Chondrocyte (in vitro differentiated cells): ENCODE data around the gene KCNMB4. TPM values are rescaled to one million over a fixed set of nuclear protein-coding genes. Genes with fewer than 3 reads are reported as not detected.

Experiments used
- DNase-seq: peaks from one replicate; pipeline ENCODE4 v3.0.0; 2021; ENCODE audit warnings: mixed read lengths, low spot score
- H3K27ac Mint-ChIP-seq: one replicate; pipeline ENCODE4 v1.8.0; 2021; ENCODE audit warnings: mild to moderate bottlenecking, moderate library complexity, mixed read lengths; ENCODE audit not compliant: unreplicated experiment
- H3K27me3 Mint-ChIP-seq: 2 replicates; pipeline ENCODE4 v1.8.0; 2021; ENCODE audit warnings: low read depth, mixed read lengths
- H3K36me3 Mint-ChIP-seq: 2 replicates; pipeline ENCODE4 v1.8.0; 2021; ENCODE audit warnings: low read depth, mixed read lengths
- H3K4me1 Mint-ChIP-seq: 2 replicates; pipeline ENCODE4 v1.8.0; 2021; ENCODE audit warnings: low read depth, mild to moderate bottlenecking, mixed read lengths
- H3K4me3 Mint-ChIP-seq: one replicate; pipeline ENCODE4 v1.8.0; 2021; ENCODE audit warnings: mild to moderate bottlenecking, moderate library complexity, mixed read lengths; ENCODE audit not compliant: unreplicated experiment
- H3K9me3 Mint-ChIP-seq: 2 replicates; pipeline ENCODE4 v1.8.0; 2021; ENCODE audit warnings: low read depth, mixed read lengths
- total RNA-seq: library from RNA; stranded (reverse); gene quantifications from 3 replicates; pipeline ENCODE4 v1.2.1, GENCODE V29; 2021
- TF ChIP-seq, protein P1 (sequence below): fragments of 200-600 bp; sonication (generic); IDR thresholded peaks from 2 replicates; pipeline ENCODE4 v1.5.0; 2021; ENCODE audit warnings: antibody characterized with exemption, mild to moderate bottlenecking, moderate library complexity

Gene KCNMB4
- total RNA-seq, 1 donor from 2014 or later, result 3.3 TPM

DNA sequence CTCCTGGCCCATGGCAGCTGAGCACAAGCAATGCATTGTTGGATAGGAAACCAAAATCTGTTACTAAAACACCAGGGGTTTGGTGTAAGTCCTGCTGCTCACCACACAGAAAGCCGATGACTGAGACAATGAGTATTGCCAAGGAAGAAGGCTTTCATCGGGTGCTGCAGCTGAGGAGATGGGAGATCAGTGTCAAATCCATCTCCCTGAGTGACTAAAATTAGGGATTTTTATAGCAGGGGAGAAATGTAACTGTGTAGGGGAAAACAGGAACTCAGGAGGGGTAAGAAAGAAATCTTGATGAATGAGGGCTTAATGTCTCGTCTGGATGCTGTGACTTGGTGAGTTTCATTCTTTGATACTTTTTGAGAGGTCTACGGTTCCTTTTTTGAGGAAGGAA is 97.9 kb downstream of the KCNMB4 start:
- no peak for DNase-seq
- peaks cover 4% of the 10 kb centered on the region for H3K36me3 Mint-ChIP-seq
- peaks cover 4% of the 10 kb centered on the region for H3K27me3 Mint-ChIP-seq
- peaks cover 13% of the 10 kb centered on the region for H3K9me3 Mint-ChIP-seq
- H3K27ac Mint-ChIP-seq, result no peak overlapping the region
- no peaks in the 10 kb centered on the region for H3K4me1 Mint-ChIP-seq
- no peak overlapping the region for H3K4me3 Mint-ChIP-seq
- TF ChIP-seq, protein P1, sequence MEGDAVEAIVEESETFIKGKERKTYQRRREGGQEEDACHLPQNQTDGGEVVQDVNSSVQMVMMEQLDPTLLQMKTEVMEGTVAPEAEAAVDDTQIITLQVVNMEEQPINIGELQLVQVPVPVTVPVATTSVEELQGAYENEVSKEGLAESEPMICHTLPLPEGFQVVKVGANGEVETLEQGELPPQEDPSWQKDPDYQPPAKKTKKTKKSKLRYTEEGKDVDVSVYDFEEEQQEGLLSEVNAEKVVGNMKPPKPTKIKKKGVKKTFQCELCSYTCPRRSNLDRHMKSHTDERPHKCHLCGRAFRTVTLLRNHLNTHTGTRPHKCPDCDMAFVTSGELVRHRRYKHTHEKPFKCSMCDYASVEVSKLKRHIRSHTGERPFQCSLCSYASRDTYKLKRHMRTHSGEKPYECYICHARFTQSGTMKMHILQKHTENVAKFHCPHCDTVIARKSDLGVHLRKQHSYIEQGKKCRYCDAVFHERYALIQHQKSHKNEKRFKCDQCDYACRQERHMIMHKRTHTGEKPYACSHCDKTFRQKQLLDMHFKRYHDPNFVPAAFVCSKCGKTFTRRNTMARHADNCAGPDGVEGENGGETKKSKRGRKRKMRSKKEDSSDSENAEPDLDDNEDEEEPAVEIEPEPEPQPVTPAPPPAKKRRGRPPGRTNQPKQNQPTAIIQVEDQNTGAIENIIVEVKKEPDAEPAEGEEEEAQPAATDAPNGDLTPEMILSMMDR, result no peak

DNA sequence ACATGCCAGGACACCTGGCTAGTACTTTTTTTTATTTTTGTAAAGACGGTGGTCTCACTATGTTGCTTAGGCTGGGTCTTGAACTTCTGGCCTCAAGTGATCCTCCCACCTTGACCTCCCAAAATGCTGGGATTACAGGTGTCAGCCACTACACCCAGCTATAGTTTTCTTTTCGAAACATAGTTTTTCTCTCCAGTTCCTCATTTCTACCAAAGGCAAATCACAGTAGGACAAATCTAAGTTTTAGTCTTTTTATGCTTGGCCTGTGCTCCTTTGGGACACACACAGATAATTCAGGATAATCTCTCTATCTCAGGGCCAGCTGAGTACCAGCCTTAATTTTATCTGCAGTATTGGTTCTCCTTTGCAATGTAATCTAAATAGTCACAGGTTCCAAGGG is 100.7 kb downstream of the KCNMB4 start:
- no peak for DNase-seq
- Mint-ChIP-seq H3K4me1 (no peaks in the 10 kb centered on the region), H3K27me3 (peaks cover 4% of the 10 kb centered on the region), H3K4me3 (no peak overlapping the region), H3K36me3 (peaks cover 4% of the 10 kb centered on the region), H3K27ac (no peak overlapping the region), H3K9me3 (peaks cover 13% of the 10 kb centered on the region)
- TF ChIP-seq, protein P1, result no peak

DNA sequence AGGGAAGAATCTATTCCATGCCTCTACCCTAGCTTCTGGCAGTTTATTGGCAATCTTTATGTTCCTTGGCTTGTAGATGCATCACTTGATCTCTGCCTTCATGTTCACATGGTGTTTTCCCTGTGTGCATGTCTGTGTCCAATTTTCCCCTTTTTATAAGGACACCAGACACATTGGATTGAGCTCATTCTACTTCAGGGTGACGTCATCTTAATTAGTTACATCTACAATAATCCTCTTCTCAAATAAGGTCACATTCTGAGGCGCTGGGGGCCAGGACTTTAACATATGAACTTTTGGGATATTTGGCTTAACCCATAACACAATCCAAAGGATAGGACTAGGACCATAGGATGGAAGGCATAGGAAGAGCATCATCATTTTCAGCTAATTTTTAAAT is 101.4 kb downstream of the KCNMB4 start:
- Mint-ChIP-seq H3K36me3 (peaks cover 4% of the 10 kb centered on the region), H3K4me1 (no peaks in the 10 kb centered on the region), H3K9me3 (peaks cover 13% of the 10 kb centered on the region), H3K27me3 (peaks cover 6% of the 10 kb centered on the region), H3K27ac (no peak overlapping the region), H3K4me3 (no peak overlapping the region)
- TF ChIP-seq, protein P1, result no peak
- DNase-seq, result no peak

DNA sequence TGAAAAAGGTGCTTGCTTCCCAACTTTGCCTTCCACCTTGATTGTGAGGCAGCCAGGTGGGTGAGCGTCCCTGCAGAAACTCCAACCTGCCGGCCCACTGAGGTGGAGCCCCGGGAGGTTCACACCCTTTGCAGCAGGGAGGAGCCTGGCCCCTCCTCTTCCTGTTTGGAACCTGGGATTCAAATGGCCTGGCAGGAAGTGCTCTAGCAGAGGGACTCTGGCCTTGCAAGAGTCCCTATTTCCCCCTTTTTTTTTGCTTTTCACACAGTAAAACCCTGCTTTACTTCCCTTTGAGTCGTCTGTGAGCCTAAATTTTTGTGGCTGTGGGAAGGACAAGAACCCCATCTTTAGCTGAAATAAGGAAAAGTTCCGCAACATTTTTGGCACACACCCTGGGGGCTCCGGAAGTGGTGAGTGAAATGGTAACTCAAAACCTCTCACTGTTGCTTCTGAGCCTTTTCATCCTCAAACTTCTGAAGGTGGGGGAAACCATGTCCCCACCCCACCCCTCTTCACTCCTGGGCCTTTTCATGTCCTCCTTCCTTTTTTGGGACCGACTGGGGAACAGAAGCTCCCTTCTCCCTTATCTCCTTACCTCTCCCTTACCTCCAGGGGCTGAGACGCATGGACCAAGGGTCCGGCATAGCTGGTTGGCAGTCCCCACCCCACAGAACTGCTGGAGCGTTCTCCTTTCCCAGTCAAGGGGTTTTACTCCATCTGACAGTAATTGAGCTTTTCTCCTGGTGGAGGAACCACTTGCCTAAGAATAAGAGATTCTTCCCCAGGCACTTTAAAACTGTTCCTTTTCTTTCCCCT is 102.0 kb downstream of the KCNMB4 start:
- Mint-ChIP-seq H3K27me3 (peaks cover 9% of the 10 kb centered on the region), H3K9me3 (peaks cover 13% of the 10 kb centered on the region), H3K27ac (no peak overlapping the region), H3K36me3 (peaks cover 4% of the 10 kb centered on the region), H3K4me1 (no peaks in the 10 kb centered on the region), H3K4me3 (no peak overlapping the region)
- no peak for DNase-seq
- TF ChIP-seq, protein P1, result no peak

DNA sequence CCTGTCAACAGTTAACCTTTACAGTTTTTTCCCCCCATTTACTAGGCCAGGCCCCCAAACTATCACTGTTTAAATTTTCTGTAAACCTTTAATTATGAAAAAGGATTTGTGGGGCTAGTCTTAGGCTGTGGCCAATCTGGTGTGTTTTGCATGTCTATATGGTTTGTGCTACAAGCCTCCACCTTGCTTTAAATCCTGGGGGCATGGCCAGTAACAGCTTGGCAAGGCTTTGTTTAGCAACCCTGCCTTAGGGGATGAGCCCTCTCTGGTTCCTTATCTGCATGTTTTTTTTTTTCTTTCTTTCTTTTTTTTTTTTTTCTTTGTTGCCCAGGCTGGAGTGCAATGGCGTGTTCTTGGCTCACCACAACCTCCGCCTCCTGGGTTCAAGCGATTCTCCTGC is 102.7 kb downstream of the KCNMB4 start:
- H3K27me3 Mint-ChIP-seq, result peaks cover 9% of the 10 kb centered on the region
- no peak overlapping the region for H3K27ac Mint-ChIP-seq
- H3K36me3 Mint-ChIP-seq, result peaks cover 4% of the 10 kb centered on the region
- peaks cover 9% of the 10 kb centered on the region for H3K9me3 Mint-ChIP-seq
- H3K4me3 Mint-ChIP-seq, result no peak overlapping the region
- DNase-seq, result no peak
- H3K4me1 Mint-ChIP-seq, result no peaks in the 10 kb centered on the region
- TF ChIP-seq, protein P1, result no peak
